IPS DF 6.9 (cell line): ENCODE results near the gene PHKA1.
"Not testable (repeated sequence)": the region's sequence is repeated elsewhere in the genome, so short reads cannot be mapped to it uniquely, and the experiment has no call there.

Experiments used
- DNase-seq: peaks from one replicate; pipeline ENCODE4 v3.0.0-alpha.2; 2013; ENCODE audit warnings: low read depth, low spot score
- H3K27ac ChIP-seq: one replicate; pipeline ENCODE4 v1.5.1; 2013; ENCODE audit warnings: low read length, control low read depth
- H3K27me3 ChIP-seq: 2 replicates; pipeline ENCODE4 v1.6.1; 2013; ENCODE audit warnings: mild to moderate bottlenecking, low read length; ENCODE audit not compliant: control insufficient read depth, insufficient read depth
- H3K36me3 ChIP-seq: 2 replicates; pipeline ENCODE4 v1.6.1; 2013; ENCODE audit warnings: low read length; ENCODE audit not compliant: control insufficient read depth, insufficient read depth
- H3K4me1 ChIP-seq: 2 replicates; pipeline ENCODE4 v1.6.1; 2013; ENCODE audit warnings: low read length; ENCODE audit not compliant: control insufficient read depth, insufficient read depth
- H3K4me3 ChIP-seq: 2 replicates; pipeline ENCODE4 v1.5.1; 2013; ENCODE audit warnings: mild to moderate bottlenecking, low read length
- H3K9me3 ChIP-seq: 2 replicates; pipeline ENCODE4 v1.6.1; 2013; ENCODE audit warnings: low read length, inconsistent platforms; ENCODE audit not compliant: control insufficient read depth, insufficient read depth
- WGBS: extraction: QIAGEN DNeasy Blood & Tissue Kit; methylation state at CpG from one replicate; pipeline ENCODE4 v1.1.7; 2013; ENCODE audit warnings: mixed read lengths, missing lambda C conversion rate; ENCODE audit not compliant: insufficient read length, insufficient coverage; 5-methylcytosine and 5-hydroxymethylcytosine counted together

The PHKA1 gene

DNA sequence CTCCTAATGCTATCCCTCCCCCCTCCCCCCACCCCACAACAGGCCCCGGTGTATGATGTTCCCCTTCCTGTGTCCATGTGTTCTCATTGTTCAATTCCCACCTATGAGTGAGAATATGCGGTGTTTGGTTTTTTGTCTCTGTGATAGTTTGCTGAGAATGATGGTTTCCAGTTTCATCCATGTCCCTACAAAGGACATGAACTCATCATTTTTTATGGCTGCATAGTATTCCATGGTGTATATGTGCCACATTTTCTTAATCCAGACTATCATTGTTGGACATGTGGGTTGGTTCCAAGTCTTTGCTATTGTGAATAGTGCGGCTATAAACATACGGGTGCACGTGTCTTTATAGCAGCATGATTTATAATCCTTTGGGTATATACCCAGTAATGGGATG is 44.6 kb downstream of the PHKA1 start:
- not testable (repeated sequence) for H3K9me3 ChIP-seq, H3K4me1 ChIP-seq, DNase-seq, H3K36me3 ChIP-seq, H3K27me3 ChIP-seq, H3K4me3 ChIP-seq, H3K27ac ChIP-seq
- WGBS, result no CpG with 5 or more reads among the region's 5 CpGs

GRCh38 chrX:72666451-72666850 is 47.7 kb downstream of the PHKA1 start:
- H3K36me3 ChIP-seq, result no peaks in the 10 kb centered on the region
- no peaks in the 10 kb centered on the region for H3K27me3 ChIP-seq
- H3K4me1 ChIP-seq, result no peaks in the 10 kb centered on the region
- H3K27ac ChIP-seq, result no peak overlapping the region
- no peak for DNase-seq
- no peaks in the 10 kb centered on the region for H3K9me3 ChIP-seq
- H3K4me3 ChIP-seq, result no peak overlapping the region

DNA sequence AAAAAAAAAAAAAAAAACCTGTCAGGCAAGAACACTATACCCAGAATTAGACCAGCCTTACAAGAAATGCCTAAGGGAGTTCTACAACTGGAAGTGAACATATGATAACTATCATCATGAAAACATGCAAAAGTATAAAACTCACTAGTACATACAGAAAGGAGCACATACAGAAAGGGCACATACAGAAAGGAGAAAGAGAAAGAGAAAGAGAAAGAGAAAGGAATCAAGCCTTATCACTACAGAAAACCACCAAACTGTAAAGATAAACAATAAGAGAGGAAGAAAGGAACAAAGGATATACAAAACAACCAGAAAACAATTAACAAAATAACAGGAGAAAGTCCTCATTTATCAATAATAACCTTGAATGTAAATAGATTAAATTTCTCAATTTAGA is 50.4 kb downstream of the PHKA1 start:
- Histone ChIP-seq H3K36me3 (no peaks in the 10 kb centered on the region), H3K4me1 (no peaks in the 10 kb centered on the region), H3K9me3 (no peaks in the 10 kb centered on the region), H3K27me3 (no peaks in the 10 kb centered on the region), H3K27ac (no peak overlapping the region), H3K4me3 (no peak overlapping the region)
- no peak for DNase-seq

DNA sequence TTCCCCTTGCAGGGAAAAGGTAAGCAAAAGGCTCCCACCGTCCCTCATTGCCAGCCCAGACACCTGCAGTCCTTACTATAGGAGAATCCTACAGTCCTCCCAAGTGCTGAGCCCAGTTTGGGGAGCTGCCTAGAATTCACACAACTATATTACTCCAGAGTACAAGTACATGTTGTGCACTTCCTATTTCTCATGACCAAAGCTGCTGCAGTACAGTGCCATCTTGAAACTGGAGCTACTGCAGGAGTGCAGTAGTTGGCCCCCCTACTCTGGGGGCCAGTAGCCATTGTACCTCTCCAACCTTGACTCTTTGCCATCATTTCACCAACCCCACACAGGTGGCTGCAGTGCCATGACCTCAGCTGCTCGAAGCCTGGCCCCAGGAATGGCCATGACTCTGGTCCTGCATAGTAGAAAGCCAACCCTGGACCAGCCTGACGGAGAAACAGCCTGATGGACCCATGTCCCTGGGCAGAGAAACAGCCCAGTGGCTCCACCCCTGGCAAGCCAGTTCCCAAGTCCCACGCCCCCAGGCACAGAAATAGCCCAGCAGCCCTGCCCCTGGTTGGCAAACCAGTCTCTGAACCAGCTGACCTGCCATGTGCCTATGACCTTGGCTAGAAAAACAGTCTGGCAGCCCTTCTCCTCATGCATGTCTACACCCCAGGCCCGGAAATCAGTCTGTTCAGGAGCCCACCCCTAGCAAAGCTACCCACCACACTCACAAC is 51.9 kb downstream of the PHKA1 start:
- Histone ChIP-seq H3K9me3 (no peaks in the 10 kb centered on the region), H3K4me1 (no peaks in the 10 kb centered on the region), H3K36me3 (no peaks in the 10 kb centered on the region), H3K27me3 (no peaks in the 10 kb centered on the region), H3K4me3 (no peak overlapping the region), H3K27ac (no peak overlapping the region)
- no CpG with 5 or more reads among the region's 5 CpGs for WGBS
- no peak for DNase-seq

- H3K27me3 ChIP-seq, result no peaks in the 10 kb centered on the region
- H3K27ac ChIP-seq, result no peak overlapping the region
- no peaks in the 10 kb centered on the region for H3K4me1 ChIP-seq
- no peak for DNase-seq
- no peak overlapping the region for H3K4me3 ChIP-seq
- no peaks in the 10 kb centered on the region for H3K9me3 ChIP-seq
- no peaks in the 10 kb centered on the region for H3K36me3 ChIP-seq
Measured at GRCh38 chrX:72659723-72660122, 54.4 kb downstream of the PHKA1 start.

DNA sequence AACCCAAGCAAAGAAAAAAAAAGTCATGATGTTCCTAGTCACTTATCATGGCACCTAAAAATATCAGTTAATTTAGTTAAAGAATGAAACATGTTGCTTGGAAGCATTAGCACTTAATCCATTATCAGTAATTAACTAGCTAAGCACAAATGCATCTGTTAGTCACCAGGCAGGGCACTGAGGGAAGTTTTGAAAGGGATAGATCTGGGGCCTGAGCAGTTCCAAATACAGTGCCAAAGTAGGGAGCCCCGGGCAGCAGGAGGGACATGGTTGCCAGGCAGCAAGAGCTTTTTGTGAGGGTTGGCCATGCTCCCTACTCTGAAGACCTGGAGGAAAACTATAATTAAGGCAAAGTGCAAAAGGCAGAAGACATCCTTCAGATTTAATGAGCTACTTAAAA is 62.0 kb downstream of the PHKA1 start:
- H3K9me3 ChIP-seq, result no peaks in the 10 kb centered on the region
- H3K27me3 ChIP-seq, result no peaks in the 10 kb centered on the region
- H3K27ac ChIP-seq, result no peak overlapping the region
- no CpG with 5 or more reads among the region's 1 CpG for WGBS
- no peak overlapping the region for H3K4me3 ChIP-seq
- H3K36me3 ChIP-seq, result no peaks in the 10 kb centered on the region
- H3K4me1 ChIP-seq, result no peaks in the 10 kb centered on the region
- DNase-seq, result no peak

DNA sequence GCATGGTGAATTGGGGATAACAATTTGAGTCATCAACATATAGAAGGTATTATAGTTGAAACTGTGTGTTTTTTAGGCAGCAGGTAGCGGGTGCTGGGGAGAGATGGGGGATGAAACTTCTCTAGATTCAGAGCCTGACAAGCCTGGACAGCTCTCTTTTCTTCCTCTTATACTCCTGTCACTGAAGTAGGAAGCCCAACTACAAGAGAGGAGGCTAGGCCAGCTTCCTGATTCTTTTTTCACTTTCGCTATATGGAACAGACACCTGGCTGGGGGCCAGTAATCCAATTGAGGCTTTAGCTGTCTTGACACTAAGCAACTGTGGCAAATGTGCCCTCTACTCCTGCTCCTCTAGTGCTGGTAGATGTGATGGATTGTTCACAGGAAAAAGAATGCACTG is 69.2 kb downstream of the PHKA1 start:
- Histone ChIP-seq H3K36me3 (no peaks in the 10 kb centered on the region), H3K27me3 (no peaks in the 10 kb centered on the region), H3K9me3 (no peaks in the 10 kb centered on the region), H3K4me1 (no peaks in the 10 kb centered on the region), H3K4me3 (no peak overlapping the region), H3K27ac (no peak overlapping the region)
- no peak for DNase-seq
- WGBS, result no CpG with 5 or more reads among the region's 2 CpGs

- no CpG with 5 or more reads among the region's 4 CpGs for WGBS
Measured at GRCh38 chrX:72641611-72642010, 72.5 kb downstream of the PHKA1 start.

DNA sequence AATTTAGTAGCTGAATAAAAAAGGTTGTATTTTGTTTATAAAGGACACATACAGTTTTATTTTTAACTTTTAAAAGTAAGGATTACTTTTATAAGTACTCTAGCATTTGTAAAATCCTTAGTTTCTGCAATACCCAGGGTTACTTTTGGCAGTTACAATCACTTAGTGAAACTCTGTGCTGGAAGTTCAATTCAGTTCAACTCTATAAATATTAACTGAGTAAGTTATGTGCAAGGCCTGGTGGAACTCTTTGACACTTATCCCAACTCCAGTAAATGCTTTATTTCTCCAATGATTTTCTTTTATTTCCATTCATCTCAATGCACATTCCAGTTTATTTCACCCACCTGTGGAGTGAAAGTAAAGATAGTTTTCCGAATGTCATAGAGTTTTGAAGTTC is 78.2 kb downstream of the PHKA1 start:
- no peaks in the 10 kb centered on the region for H3K27me3 ChIP-seq
- no peaks in the 10 kb centered on the region for H3K4me1 ChIP-seq
- no peak overlapping the region for H3K4me3 ChIP-seq
- no peak overlapping the region for H3K27ac ChIP-seq
- H3K36me3 ChIP-seq, result no peaks in the 10 kb centered on the region
- WGBS, result no CpG with 5 or more reads among the region's 1 CpG
- no peak for DNase-seq
- no peaks in the 10 kb centered on the region for H3K9me3 ChIP-seq

More at GRCh38 chrX:72641611-72642010, 72.5 kb downstream of the PHKA1 start:
- Histone ChIP-seq H3K27ac (no peak overlapping the region), H3K36me3 (no peaks in the 10 kb centered on the region), H3K4me1 (no peaks in the 10 kb centered on the region), H3K4me3 (no peak overlapping the region), H3K27me3 (no peaks in the 10 kb centered on the region), H3K9me3 (no peaks in the 10 kb centered on the region)
- DNase-seq, result no peak

DNA sequence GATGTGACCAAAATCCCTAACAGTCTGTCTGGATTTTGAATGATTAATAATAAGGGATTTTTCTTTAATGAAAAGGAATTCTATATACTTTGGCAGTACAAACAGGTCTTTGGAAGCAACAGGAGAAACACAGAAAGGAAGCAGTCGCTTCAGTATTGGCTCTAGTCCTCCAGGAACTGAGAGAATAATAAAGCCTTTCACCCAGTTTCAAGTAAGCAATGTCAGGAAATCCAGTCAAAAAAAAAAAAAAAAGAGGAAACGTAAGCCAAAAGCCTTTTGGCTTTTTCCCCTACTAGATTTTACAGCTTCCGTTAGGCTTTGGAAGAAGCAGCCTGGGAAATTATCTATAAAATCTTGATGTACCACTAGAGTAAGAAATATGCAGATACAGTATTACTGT is 79.8 kb downstream of the PHKA1 start:
- H3K4me1 ChIP-seq, result no peaks in the 10 kb centered on the region
- H3K36me3 ChIP-seq, result no peaks in the 10 kb centered on the region
- no peak overlapping the region for H3K4me3 ChIP-seq
- WGBS, result no CpG with 5 or more reads among the region's 3 CpGs
- H3K27me3 ChIP-seq, result no peaks in the 10 kb centered on the region
- H3K27ac ChIP-seq, result no peak overlapping the region
- no peak for DNase-seq
- H3K9me3 ChIP-seq, result no peaks in the 10 kb centered on the region

GRCh38 chrX:72630185-72630584 is 83.9 kb downstream of the PHKA1 start:
- H3K27ac ChIP-seq, result no peak overlapping the region
- H3K36me3 ChIP-seq, result no peaks in the 10 kb centered on the region
- DNase-seq, result no peak
- no peaks in the 10 kb centered on the region for H3K4me1 ChIP-seq
- H3K9me3 ChIP-seq, result no peaks in the 10 kb centered on the region
- WGBS, result 50% methylated on average over 1 of the region's 1 CpG
- H3K27me3 ChIP-seq, result no peaks in the 10 kb centered on the region
- H3K4me3 ChIP-seq, result no peak overlapping the region
